Spleen (tissue), 7 donors: Measurements from ENCODE around the gene KRT222.

Source experiments
- POLR2A ChIP-seq, 3 donors: fragments of 450-650 bp; IDR thresholded peaks; one replicate each; pipeline ENCODE4 v1.5.1; 2017; ENCODE audit warnings: antibody characterized with exemption in 3 of 3, mild to moderate bottlenecking in 1 of 3
- POLR2AphosphoS5 ChIP-seq, 3 donors: sonication (generic); formaldehyde crosslinking; IDR thresholded peaks; one replicate each; pipeline ENCODE4 v1.5.1; 2017; ENCODE audit warnings: antibody characterized with exemption in 3 of 3
- TF ChIP-seq, protein P1 (sequence below), 11 experiments: fragments of 200-600 bp in 7 of 11; fragments of 450-650 bp in 4 of 11; sonication (generic) in 4 of 11; IDR thresholded peaks in 8 of 11; conservative IDR thresholded peaks in 3 of 11; 1 replicate in 7 of 11; 2 replicates in 4 of 11; pipeline versions ENCODE4 v1.4.0 to v1.8.0; 2016 to 2021; ENCODE audit warnings: antibody characterized with exemption in 11 of 11, inconsistent platforms in 4 of 11, mild to moderate bottlenecking in 1 of 11
- donor health status: DM: no; HTN: no; CAD: no; lungs with moderate emphysema.
- donor health status: DM: no; HTN: no; CAD: no.
- donor health status: DM: no; HTN: no; CAD: no.

DNA sequence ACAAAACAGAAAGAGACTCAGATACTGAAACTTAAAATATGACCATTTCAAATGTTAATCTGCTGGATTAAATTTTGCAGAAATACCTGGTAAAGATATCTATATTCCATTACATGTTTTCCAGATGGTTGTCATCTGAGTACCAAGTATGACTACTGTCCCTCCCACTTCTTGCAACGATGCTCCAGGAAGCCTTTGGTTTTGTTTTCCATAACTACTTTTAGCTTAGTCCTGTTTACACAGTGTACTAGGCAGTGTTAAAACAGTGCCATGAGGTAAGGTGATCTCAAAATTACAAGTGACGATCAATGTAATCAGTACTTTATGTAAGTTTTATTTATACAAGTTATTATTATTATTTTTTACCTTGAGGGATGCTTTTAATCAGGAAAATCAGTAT, 35.1 kb downstream of the KRT222 start:
- TF ChIP-seq, protein P1, sequence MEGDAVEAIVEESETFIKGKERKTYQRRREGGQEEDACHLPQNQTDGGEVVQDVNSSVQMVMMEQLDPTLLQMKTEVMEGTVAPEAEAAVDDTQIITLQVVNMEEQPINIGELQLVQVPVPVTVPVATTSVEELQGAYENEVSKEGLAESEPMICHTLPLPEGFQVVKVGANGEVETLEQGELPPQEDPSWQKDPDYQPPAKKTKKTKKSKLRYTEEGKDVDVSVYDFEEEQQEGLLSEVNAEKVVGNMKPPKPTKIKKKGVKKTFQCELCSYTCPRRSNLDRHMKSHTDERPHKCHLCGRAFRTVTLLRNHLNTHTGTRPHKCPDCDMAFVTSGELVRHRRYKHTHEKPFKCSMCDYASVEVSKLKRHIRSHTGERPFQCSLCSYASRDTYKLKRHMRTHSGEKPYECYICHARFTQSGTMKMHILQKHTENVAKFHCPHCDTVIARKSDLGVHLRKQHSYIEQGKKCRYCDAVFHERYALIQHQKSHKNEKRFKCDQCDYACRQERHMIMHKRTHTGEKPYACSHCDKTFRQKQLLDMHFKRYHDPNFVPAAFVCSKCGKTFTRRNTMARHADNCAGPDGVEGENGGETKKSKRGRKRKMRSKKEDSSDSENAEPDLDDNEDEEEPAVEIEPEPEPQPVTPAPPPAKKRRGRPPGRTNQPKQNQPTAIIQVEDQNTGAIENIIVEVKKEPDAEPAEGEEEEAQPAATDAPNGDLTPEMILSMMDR (IDR thresholded peaks at IDR 0.05 in 8 of 11, conservative IDR thresholded peaks at IDR 0.05 in 3 of 11): no peak
- no peak for TF ChIP-seq POLR2A (IDR thresholded peaks at IDR 0.05)
- no peak for TF ChIP-seq POLR2AphosphoS5 (IDR thresholded peaks at IDR 0.05)
